WTC11 (cell line): ENCODE data around the gene PCGF2.

ENCODE experiments used
- E2F1 ChIP-seq: sonication (generic); formaldehyde crosslinking; IDR thresholded peaks from 2 replicates; pipeline ENCODE4 v1.8.0; 2022; ENCODE audit warnings: mild to moderate bottlenecking, missing genetic modification reagents
- USF1 ChIP-seq: sonication (generic); formaldehyde crosslinking; IDR thresholded peaks from 2 replicates; pipeline ENCODE4 v1.8.0; 2022; ENCODE audit warnings: mild to moderate bottlenecking, missing genetic modification reagents

- no peak for TF ChIP-seq USF1 (CRISPR knock-in tag)
- no peak for TF ChIP-seq E2F1
Measured at GRCh38 chr17:38707678-38708351, 40.3 kb downstream of the PCGF2 start.
